ENCODE measurements around the gene EHBP1L1. TPM values are rescaled to one million over a fixed set of nuclear protein-coding genes. Genes with fewer than 3 reads are reported as not detected.

Gene EHBP1L1
- total and polyA plus RNA-seq, 2 of the 13 experiments (the other 11 are each of a cell fraction or from before 2014, with no cell fraction given) = 8.3 to 10.6 TPM

- BruUV-seq (replicated peaks) = no TSS peak
- ATAC-seq = peak; percentile 58
- peak; percentile 70 for DNase-seq (ENCODE audit: low spot score)
- peaks cover 10% of the 10 kb centered on the region; the same call in 1 of the 2 replicates for H4K20me1 ChIP-seq (ENCODE audit: insufficient read depth, low read length)
- peak overlapping the region; percentile 57 for H3K4me2 ChIP-seq (ENCODE audit: low read depth, low read length)
- H3K36me3 ChIP-seq (replicated peaks in 1 of 2; ENCODE audit: control insufficient read depth in 1 of 2, insufficient read depth in 2 of 2, low read length in 2 of 2) = peaks cover 3 to 11% of the 10 kb centered on the region in 2 experiments; a peak in 2 of 5 replicates
- WGBS (ENCODE audit: low lambda C conversion rate) = 72% methylated on average over 7 of the region's 17 CpGs
- H3K4me3 ChIP-seq (replicated peaks in 1 of 3; ENCODE audit: insufficient read depth in 1 of 3, low read depth in 2 of 3, low read length in 3 of 3) = peak overlapping the region in 2 of 3 experiments; percentile 0 to 42; a peak in 1 of 6 replicates
- H3K27me3 ChIP-seq (ENCODE audit: control insufficient read depth in 1 of 2, insufficient read depth in 2 of 2, low read length in 2 of 2) = no peaks in the 10 kb centered on the region
- ChIA-PET CTCF (ENCODE audit: low intra/inter-chr PET ratio, low total read pairs) (interaction anchor here (1.9 to 2.3 kb wide), 2 partner anchors 11 to 18 kb away, joined by 4 to 8 read pairs; partner anchors contain the start of gene ZNRD2), POLR2A (interaction anchor here (0.8 to 2.6 kb wide), 20 partner anchors 9 to 136 kb away, joined by 3 to 22 read pairs (median 5); partner anchors contain the start of genes MALAT1, NEAT1, PCNX3 and SCYL1)
- peaks cover 53% of the 10 kb centered on the region for H3K4me1 ChIP-seq (ENCODE audit: insufficient read depth, low read length)
- intact Hi-C loops (cut with micrococcal nuclease; ENCODE audit: unreplicated experiment) (no loop called here), in situ Hi-C loops (cut with HindIII; ENCODE audit: extremely low pct_ligation_motif_present, low pct_unique_long_range_greater_than_20kb) (loop anchor here (10.0 kb wide), 1 partner anchor 303 kb away; the partner anchor contains the start of gene CFL1)
- H2AFZ ChIP-seq (ENCODE audit: low read length) = no peak overlapping the region
- no peaks in the 10 kb centered on the region for H3K9me3 ChIP-seq (ENCODE audit: low read length)
- H3K27ac ChIP-seq (ENCODE audit: extremely low read length, insufficient read depth, low read length) = peak overlapping the region; percentile 70
- H3K9ac ChIP-seq (ENCODE audit: insufficient read depth, low read depth, low read length) = no peak overlapping the region
- FAIRE-seq = peak; percentile 83
- peaks cover 3% of the 10 kb centered on the region for H3K79me2 ChIP-seq (ENCODE audit: insufficient read depth, low read length)
- TF ChIP-seq KDM2A (CRISPR knock-in tag; IDR thresholded peaks at IDR 0.05; ENCODE audit: borderline replicate concordance, low read depth) (no peak), MBNL3 (CRISPR knock-in tag; conservative IDR thresholded peaks at IDR 0.05) (no peak), PLRG1 (conservative IDR thresholded peaks at IDR 0.05) (no peak), ZNF772 (CRISPR knock-in tag; IDR thresholded peaks at IDR 0.05) (no peak), ATF5 (CRISPR knock-in tag; IDR thresholded peaks at IDR 0.05; ENCODE audit: low read depth) (no peak), IRX3 (CRISPR knock-in tag; IDR thresholded peaks at IDR 0.05; ENCODE audit: borderline replicate concordance, low read depth) (no peak), RELA (CRISPR knock-in tag; IDR thresholded peaks at IDR 0.05) (no peak), JARID2 (CRISPR knock-in tag; IDR thresholded peaks at IDR 0.05; ENCODE audit: insufficient replicate concordance) (no peak), MXD1 (CRISPR knock-in tag; IDR thresholded peaks at IDR 0.05) (no peak), EHMT2 (IDR thresholded peaks at IDR 0.05; ENCODE audit: borderline replicate concordance, low read depth, low read length) (no peak), GATAD1 (CRISPR knock-in tag; IDR thresholded peaks at IDR 0.05) (0 out of 2 replicates have a peak, but pooled peaks have one; percentile 34), ZNF432 (CRISPR knock-in tag; IDR thresholded peaks at IDR 0.05; ENCODE audit: borderline replicate concordance) (no peak), ZFP36L2 (CRISPR knock-in tag; IDR thresholded peaks at IDR 0.05) (no peak), CREBL2 (CRISPR knock-in tag; IDR thresholded peaks at IDR 0.05; ENCODE audit: borderline replicate concordance) (no peak), ARID5B (CRISPR knock-in tag; IDR thresholded peaks at IDR 0.05) (no peak), ZNF766 (CRISPR knock-in tag; IDR thresholded peaks at IDR 0.05; ENCODE audit: borderline replicate concordance) (no peak), ZNF691 (CRISPR knock-in tag; IDR thresholded peaks at IDR 0.05; ENCODE audit: borderline replicate concordance, low read depth) (0 out of 2 replicates have a peak, but pooled peaks have one; percentile 67)
These were observed 24.1 kb upstream of the EHBP1L1 start for GRCh38 chr11:65551572-65552387.

All from HepG2 (cell line).